NCI-H748 (cell line): ENCODE results near the gene CCDC174.
"Not testable (repeated sequence)": the region's sequence is repeated elsewhere in the genome, so short reads cannot be mapped to it uniquely, and the experiment has no call there.

ENCODE experiments used
- DNase-seq: peaks from one replicate; lab custom pipeline; 2025; ENCODE audit not compliant: unreplicated experiment; lab: John Stamatoyannopoulos, UW

Gene CCDC174

DNA sequence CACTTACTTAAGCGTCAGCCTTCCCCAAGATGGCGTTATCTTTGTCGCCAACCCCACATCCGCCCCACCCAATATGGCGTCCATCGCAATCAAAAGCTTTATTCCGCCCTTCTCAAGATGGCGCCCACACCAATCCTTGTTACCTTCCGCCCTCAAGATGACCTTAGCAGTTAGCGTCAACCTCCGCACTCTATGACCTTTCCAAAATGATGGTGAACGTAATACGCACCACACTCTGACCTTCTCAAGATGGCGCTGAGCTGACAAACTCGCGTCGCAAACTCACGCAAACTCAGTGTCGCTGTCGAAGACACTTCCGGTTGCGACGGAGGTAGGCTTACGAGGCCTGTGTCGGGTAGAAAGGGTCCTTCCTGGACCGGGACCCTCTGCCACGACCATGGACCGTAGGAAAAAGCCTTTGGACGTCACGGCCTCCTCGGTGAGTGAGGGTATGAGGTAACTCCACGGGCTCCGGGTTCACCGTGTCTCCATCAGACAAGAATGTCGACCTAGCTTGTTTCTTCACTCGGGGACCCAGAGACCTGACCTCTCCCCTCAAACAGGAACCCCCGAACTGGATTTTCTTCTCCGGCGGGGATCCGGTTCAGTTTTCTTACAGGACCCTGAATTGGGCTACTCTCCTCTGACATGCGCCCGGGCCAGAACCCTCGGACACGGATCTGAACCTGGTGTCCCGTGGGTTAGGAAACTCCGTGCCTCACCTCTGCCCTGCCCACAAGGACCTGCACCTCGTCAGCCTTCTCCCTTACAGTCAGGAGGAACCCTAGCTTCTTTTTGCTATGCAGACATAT, at the start of gene CCDC174:
CCDC174 (plus strand) TSS at position 323 of the 812 bp plus-strand sequence; CDS start at position 398, 75 bp downstream.
- peak; percentile 97 for DNase-seq

DNA sequence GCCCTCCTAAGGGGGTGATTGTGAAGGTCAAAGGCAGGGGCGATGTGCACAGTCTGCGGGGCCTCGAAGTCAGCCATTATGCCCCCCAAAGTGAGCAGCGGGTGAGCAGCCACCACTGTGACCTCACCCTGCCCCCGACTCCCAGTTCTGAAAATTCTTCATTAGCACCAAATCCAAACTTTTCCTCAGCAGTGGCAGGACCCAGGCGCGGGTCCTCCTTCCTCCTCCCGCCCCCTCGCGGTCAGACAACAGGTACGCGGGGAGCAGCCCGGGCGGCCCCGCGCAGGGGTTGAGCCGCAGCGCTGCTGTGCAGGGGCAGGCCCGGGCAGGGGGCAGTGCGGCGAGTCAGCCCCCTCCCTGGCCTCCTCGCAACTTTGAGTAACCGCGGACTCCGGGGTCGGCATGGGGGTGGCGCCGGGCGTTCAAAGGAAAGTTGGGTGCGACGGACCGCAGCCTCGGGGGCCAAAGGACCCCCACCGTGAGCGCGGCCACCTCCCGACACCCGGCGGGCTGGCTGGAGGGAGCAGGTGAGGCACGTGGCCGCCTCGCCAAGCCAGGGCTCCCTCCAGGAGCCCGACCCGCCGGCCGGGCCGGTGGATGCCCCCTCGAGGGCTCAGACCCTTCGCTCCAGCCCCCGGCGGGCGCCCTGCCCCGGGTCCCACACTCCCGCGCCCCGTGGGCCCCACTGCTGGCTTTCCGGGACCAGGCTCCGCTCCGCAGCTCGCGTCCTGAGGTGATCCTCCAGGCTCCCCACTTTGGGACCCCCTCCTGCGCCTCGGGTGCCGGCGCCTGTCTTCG, 49.4 kb upstream of the CCDC174 start:
- DNase-seq, result no peak

DNA sequence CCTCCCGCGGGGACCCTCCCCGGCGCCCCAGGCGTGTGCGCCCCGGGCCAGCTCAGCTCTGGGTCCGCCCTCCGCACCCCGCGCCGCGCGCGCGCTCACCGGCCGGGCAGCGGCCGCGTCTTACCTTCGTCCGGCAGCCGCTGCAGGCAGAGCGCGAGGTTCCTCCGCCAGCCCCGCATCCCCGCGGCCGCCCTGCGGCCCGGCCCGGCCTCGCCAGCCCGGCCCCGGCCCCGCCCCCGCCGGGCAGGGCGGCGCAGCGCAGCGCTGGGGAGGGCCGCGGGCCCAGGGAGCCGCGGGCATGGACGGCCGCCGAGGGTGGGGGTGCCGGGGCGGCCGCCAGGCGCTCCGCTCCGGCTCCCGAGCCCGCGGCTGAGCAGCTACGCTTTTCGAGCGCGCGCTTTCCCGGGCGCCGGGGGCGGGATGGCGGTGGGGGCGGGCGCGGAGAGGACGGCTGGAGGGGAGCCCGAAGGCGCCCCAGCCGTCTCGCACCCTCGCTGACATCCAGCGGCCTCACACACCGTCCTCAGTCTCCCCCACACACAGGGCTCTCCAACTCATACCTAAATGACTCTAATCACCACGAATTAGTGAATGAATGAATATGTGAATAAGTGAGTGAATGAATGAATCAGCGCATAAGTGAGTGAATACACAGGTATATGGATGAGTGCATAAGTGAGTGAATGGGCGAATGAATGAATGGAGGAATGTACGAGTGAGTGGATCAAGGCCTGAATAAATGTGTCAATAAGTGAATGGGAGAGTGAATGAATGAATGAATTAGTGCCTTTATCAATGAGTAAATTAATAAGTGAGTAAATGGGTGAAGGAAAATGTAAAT, 48.5 kb upstream of the CCDC174 start:
- peak; percentile 48 for DNase-seq

DNA sequence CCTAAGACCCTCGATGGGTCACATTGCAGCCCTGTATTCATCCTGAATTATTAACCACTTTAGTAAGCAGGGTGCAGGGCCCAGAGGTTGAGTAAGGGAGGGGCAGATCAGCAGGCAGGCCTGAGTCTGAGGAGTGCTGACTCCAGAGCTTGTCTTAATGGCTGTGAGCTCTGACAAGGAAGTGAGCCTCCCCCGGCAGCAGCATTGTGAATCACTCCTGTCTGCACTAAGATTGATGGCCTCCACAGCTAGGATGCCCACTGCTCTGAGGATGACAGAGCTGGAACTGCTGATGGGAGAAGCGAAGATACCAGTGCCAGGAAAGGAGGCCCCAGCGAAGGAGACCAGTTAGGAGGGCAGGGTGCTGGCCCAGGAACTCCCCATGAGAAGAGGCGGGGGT, 46.5 kb upstream of the CCDC174 start:
- no peak for DNase-seq

DNA sequence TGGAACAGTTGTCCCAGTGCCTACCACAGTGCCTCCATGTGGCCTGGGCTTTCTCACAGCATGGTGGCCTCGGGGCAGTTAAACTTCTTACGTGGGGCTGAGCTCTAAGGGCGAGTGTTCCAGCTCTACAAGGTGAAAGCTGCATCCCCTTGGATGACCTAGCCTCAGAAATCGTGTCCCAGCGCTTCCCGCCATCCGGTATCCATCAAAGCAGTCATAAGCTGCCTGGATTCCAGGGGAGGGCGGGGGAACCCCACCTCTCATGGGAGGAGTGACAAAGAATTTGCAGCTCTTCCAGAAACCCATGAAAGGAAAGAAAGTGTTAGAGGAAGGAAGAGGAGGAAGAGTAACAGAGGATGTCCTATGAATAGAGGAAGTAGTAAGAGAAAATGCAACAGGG, 45.8 kb upstream of the CCDC174 start:
- no peak for DNase-seq

DNA sequence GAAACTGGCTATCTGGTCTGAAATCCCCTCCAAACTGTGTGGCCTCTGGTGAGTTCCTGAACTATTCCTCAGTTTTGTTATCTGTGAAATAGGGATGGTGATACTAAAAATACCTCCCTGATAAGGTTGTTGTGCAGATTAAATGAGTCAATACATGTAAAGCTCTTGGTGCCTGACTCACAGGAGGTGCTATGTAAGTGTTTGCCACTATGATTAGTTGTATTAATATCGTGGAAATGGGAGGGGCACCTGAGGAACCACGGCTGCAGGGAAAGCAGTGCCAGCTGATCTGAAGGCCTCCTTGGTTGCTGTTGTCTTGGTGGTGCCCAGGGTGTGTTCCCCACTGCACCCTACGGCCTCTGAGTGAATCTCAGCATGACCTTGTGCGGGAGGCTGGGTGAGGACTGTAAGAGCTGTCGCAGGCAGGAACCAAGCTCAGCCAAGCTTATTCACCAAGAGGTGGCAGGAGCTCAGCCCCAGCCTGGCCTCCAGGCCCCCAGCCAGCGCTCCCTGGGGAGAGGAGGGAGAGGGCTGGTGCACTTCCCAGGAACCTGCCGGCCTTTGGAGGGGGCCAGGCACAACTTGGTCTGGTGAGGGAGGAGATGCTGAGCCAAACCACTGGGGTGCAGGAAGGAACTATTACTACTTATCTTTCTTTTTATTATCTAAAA, 44.8 kb upstream of the CCDC174 start:
- no peak for DNase-seq

DNA sequence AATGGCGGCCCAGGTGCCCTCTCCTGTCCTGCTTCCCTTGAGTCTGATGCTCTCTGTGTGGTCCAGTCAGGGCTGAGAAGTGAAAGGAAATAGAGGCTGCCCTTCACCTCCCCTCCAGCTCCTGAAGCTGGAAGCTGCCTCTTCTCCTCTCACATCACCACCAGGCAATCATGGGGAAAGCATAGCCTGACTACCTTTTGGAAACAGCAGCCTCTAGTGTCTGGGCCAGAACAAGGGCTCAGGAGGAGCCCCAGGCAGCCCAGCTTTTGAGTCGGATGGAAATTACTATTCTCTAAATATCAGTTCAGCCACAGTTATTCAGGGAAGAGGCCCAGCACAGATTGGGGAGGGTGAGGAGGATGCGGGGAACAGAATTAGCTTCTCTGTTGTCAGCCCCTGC, 43.3 kb upstream of the CCDC174 start:
- DNase-seq, result no peak

DNA sequence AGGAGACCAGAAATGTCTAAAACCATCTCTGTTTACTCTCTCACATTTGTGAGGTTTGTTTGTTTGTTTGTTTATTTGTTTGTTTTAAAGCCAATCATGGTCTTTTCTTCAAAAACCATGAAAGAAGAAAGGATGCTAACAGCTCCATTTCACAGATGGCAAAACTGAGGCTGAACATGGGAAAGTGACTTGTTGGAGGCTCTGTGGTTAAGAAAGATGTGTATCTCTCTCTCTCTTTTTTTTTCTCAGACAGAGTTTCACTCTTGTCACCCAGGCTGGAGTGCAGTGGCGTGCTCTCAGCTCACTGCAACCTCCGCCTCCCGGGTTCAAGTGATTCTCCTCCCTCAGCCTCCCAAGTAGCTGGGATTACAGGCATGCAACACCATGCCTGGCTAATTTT, 42.5 kb upstream of the CCDC174 start:
- DNase-seq, result not testable (repeated sequence)

DNA sequence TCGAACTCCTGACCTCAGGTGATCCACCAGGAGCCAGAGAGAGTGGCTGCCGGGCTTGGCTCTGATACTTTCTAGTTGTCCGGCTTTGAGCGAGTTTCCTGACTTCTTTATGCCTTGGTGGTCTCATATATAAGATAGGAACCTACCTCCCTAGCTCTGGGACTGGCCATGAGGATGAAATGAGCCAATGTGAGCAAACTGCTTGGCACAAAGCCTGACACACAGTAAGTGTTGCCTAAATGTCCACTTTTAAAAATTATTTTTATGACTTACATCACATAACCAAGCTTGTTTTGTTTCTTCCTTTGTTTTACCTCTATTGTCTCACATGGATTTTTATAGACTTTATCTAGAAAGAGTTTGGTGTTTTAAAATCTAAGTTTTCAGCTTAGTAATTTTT, 42.1 kb upstream of the CCDC174 start:
- no peak for DNase-seq

DNA sequence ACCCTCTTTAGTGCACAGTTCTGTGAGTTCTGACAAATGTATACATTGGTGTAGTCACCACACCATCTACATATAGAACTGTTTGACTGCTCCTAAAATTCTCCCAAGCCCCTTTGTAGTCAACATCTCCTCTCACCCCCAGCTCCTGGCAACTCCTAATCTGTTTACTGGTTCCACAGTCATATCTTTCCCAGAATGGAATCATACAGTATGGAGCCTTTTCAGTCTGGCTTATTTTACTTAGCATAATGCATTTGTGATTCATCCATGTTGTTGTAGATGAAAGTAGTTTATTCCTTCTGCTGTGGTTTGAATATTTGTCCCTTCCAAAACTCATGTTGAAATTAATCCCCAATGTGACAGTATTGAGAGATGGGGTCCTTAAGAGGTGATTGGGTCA, 41.6 kb upstream of the CCDC174 start:
- DNase-seq, result no peak

DNA sequence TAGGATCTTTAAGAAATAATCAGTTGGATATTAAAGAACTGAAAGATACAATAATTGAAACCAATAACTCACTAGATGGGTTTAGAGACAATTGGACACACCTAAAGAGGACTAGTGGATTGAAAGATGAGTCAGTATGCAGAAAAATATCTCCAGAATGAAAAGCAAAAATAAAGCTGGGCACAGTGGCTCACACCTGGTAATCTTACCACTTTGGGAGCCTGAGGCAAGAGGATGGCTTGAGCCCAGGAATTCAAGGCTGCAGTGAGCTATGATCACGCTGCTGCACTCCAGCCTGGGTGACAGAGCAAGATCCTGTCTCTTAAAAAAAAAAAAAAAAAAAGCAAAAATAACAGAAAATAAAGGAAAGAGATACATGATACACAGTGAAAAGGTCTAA, 37.4 kb upstream of the CCDC174 start:
- no peak for DNase-seq

DNA sequence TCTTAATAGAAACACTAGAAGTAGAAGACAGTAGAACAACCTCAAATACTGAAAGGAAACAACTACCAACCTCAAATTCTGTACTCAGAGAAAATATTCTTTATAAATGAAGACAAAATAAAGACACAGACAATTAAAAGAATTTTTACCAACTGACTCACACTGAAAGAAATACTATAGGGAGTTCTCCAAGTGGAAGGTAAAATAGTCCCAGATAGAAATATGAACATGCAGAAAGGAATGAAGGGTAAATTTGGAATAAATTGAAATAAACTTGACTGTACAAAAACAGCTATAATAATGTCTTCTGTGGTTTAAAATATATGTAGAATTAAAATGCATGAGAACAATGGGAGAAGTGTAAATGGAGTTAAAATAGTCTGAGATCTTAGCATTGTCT, 36.7 kb upstream of the CCDC174 start:
- no peak for DNase-seq

DNA sequence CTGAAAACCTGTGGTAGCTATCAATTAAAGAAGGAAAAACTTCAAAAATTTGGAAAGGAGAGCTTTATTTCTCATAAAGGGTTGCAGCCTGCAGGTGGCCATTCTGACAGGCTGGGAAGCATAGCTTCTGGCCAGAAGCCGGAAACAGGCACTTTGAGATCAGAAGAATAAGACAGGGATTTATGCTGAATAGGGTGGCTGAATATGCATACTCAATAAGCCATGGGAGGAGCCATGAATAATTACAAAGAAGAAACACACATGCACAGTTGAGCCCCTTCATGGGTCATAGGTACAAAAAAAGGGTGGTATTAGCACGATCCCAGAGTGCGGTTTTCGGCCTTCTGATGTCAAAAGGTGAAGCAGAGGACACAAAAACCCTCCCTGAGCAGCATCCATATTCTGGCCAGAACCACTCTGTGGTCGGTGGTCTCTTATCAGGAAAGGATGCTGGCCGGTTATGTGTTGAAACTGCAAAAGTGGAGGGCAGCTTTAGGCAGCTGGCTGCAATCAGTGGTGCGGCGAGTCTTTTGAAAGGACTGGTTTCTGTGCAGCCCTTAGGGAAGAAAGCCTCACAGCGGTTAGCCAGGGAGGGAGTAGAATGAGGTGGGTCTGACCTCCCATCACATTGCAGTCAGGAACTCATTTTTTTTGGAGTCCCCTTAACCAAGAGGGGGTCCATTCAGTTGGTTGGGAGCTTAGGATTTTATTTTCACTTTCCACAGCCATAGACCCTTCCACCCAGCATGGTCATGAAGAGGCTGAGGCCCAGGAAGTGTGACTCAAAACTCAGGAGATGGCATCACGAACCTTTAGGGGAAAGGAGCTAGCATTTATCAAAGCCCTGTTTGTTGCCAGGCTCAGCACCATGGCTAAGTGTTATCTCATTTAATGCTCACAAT, 34.7 kb upstream of the CCDC174 start:
- DNase-seq, result no peak

DNA sequence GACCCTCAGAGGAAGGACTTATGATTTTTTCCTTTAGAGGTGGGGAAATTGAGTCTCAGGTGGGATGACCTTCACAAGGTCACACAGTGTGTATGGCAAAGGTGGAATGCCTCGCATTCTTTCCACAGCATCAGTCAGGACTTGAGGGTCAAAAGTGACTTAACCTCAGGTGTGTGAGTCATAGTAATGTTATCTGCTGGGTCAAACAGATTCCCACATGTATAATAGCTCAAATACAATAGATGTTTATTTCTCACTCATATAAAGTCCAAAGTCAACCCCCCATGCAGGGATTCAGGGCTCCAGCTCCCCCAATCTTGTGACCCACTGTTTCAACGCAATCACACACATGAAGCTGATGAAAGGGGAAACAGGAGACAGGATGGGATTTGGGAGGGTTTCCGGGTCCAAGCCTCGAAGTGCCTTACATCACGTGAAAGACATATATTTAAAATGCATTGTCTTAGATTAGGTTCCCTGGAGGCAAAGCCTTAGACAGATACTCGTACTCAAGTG, 34.0 kb upstream of the CCDC174 start:
- DNase-seq, result no peak

DNA sequence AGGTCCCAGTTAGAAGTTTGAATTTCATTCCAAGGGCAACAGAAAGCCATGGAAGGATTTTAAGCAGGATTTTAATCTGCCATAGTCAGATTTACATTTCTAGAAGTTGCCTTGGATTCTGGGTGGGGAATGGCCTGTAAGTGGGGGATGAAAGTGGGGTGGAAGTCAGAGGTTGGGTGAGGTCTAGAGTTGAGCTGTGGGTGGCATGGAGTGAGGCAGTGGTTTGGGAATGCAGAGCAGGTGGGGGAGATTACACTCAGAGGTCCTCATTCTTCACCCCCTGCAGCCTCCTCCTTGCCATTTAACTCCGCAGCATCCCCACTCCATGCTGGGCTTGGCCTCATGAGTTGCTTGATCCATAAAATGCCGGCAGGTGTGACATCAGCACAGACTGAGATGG, 32.0 kb upstream of the CCDC174 start:
- no peak for DNase-seq

DNA sequence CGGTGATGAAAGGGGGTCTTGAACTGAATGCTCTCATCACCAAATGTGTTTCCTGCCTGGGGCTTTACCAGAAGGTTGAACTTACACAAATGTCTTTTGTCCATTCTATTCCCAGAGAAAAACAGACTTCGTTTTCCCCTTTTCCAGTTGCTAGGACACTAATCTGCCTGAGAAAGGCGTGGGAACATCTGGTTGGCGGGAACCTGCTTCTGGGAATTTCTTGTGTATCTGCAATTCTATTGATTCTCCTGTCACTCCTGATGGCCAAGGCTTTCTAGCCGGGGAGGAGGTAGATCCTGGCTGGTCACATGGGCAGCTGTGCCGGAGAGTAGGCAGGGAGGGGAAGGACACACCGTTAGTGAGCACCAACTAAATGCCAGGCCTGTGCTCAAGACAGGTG, 31.1 kb upstream of the CCDC174 start:
- peak; percentile 31 for DNase-seq

DNA sequence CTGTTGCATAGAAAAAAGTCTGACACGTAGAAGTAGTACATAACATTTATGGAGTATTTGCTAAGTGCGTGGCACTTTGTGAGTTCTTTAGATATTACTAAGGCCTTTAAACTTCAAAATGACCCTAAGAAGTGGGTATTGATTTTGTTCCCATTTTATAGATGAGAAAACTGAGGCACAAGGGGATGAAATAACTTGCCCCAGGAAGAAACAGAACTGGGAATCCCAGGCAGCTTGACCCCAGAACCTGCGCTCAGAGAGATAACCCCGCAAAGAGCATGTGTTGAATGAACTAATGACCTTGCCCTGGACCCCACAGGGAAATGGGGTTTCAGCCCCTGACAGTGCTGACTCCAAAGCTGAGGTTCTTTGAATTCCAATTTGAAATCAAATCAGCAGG, 30.5 kb upstream of the CCDC174 start:
- DNase-seq, result no peak

DNA sequence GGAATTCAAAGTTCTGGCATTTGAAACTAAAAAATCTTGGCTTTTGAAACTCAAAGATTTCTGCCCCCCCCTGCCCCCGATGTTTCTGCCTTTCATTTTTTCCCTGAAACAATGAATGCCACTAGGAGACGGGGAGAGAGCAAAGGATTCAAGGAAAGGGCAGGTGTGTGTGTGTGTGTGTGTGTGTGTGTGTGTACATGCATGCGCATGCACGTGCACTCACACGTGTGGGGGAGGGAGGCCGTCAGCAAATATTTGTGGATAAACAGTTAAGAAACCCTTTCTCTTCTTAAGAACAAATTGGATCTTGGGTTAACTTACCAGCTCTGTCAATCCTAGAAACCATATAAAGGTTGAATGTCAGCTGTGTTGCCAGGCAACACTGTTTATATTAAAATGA, 29.2 kb upstream of the CCDC174 start:
- DNase-seq, result no peak

DNA sequence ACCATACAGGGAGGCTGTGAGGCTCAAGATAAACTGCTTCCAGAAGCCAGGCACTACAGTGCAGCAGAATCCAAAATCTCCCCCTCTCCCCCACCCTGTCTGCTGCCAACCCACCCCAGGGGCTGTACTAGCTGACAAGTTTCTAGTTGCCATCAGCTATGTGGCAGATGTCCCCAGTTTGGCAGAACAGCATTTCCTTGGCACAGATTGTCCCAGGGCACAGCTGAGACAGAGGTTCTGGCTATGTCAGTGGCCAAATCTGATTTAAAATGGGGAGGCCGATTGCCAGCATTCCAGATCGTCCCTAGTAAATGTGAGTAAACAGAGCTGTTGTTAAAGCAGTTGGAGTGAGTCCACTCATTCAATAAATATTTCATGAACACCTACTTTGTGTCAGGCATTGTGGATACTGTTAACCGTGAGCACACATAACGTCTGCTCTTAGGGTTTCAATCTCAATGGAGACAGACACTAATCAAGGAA, 28.0 kb upstream of the CCDC174 start:
- no peak for DNase-seq

DNA sequence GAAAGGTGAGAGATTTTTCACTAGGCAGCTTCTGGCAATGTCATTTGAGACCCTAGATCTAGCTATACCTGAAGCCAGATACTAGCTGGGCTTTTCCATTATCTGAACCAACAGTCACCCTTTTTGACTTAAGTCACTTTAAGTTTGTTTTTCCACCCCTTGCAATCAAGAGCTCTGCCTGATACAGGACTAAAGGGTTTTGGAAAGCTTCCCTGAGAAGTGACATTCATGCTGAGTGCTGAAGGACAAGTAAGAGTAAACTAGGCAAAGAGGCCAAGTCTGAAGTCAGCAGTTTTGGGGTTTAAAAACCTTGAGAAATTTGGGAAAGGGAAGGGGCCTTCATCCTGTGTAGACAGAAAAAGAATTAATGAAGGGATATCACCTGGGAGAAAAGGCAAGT, 27.1 kb upstream of the CCDC174 start:
- no peak for DNase-seq
